Globus pallidus (tissue), 1 donor: ENCODE data around the gene PHTF2.

Experiments used
- DNase-seq: peaks from one replicate; pipeline ENCODE4 v3.0.0-alpha.2; 2015; ENCODE audit warnings: low spot score

The PHTF2 gene

DNA sequence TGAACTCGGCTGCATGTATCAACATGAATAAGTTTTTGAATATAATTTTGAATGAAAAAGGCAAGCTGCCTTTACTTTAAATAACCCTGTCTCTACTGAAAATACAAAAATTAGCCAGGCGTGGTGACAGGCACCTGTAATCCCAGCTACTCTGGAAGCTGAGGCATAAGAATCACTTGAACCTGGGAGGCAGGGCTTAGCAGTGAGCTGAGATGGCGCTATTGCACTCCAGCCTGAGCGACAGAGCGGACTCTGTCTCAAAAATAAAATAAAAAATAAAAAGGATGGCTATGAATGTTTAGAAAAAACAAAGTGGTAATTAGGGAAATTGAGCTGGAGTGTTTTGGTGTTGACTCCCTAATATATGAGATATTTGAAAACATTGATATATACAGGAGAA, 133.3 kb downstream of the PHTF2 start:
- no peak for DNase-seq

DNA sequence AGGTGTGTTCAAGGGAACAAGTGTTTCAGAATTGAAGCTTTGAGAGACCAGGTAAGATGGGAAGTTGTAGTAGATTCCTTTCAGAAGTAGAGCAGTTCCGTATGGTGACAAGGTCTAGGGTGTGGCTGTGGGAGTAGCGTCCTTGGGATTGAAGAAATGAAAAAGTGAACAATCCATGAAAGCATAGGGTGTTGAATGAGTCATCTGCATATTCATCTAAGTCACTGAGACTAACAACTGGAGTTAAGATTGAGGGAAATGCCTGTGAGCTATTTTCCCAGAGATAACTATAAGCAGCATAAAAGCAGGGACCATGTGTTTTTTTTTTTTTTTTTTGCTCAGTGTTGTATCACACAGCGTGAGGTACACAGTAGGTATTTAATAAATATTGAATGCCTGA, 134.8 kb downstream of the PHTF2 start:
- DNase-seq, result no peak

DNA sequence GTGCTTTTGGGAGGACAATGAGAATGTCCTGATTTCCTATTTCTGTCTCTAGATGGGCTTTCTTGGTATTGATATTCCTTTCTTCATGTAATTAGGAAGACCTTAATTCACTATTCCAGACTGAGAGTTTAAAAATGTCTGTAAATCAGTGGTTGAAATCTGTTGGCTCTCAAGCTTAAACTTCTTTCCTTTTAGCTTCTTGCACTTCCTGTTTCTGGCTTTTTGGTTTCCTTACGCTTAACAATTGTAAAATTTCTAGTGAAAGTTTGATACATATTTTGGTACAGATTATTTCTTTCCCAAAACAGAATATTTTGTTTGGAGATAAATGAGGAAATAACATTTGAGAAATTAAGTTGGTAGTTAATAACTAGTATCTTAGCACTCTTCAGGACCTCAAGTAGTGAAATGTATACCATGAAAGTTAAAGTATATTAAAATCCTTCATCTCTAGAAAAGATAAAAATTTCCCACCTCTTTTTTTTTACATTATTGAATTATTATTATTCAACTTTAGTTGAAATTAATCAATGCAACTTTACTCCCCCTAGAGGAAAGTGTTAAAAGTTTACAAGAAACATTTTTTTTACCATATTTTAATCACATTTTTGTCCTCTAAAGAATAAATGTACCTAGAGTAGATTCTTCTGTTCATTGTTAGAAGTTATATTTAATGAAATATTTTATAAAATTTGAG, 137.2 kb downstream of the PHTF2 start:
- no peak for DNase-seq

DNA sequence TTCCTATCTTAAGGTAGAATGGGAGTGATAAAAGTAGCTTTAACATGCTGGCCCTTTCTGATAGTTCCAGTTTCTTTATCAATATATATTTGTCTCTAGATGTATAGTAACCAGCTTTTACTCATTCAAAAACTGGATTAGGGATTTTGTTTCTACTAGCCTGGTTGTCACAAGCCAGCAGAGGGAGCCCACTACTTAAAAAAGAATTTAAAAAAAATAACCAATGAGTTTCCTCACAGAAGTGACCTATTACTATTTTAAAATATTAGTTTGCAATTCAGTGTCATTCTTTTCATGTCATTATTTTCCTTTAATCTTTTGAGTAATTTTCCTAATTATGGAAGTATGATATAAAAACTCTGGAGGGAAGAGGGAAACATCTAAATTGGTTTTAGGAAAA, 142.1 kb downstream of the PHTF2 start:
- peak; percentile 29 for DNase-seq

DNA sequence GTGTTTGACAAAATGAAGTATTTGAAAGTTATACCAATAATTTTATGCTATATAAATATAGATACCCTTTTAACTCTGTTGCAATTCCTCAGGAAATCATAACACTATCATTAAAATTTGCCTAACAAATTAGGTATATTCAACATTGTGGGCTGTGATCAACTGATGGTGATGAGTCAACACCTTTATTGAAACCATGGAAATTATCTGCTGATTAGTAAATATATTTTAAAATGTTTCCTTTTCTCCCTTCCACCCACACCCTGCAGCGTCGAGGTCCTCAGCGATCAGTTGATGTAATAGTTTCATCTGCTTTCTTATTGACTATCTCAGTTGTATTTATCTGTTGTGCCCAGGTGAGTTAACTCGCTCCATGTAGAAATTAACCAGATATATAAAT, 143.9 kb downstream of the PHTF2 start:
- DNase-seq, result no peak

DNA sequence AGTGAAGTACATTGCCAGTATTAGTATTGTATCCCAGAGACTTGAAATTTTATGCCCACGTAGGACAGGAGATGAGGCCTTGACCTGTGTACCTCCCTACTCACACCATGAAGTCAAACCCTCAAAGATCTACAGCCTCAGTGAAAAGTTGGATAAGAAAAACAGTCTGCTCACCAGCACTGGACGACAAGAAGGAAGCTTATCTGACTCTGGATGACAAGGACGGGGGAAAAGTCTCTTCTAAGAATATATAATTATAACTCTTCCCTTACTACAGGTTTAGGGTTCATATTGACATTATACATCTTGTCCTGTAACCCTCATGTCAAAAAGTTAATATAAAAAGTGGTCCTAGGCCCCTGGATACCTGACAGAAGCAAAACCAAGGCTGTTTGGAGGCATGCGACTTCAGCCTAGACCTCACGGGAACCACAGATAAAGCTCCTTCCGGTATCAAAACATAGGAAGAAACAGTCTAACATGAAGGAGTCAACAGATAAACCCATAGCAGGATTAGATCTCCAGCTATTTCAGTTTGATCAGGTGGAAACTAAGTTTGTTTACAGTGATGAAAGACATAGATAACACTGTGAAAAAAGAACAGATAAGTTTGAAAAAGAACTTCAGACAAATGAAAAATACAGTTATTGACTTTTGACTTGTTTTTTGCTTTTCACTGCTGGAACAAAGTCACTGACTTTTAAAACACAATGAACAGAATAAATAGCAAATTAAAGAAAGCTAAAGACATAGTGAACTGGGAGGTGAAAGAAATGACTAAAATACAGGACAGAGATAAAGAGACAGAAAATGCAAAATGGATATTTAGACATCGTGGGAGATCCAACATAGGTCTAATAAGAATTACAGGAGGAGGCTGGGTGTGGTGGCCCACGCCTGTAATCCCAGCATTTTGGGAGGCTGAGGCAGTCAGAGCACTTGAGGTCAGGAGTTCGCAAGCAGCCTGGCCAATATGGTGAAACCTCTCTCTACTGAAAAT, 145.9 kb downstream of the PHTF2 start:
- no peak for DNase-seq

DNA sequence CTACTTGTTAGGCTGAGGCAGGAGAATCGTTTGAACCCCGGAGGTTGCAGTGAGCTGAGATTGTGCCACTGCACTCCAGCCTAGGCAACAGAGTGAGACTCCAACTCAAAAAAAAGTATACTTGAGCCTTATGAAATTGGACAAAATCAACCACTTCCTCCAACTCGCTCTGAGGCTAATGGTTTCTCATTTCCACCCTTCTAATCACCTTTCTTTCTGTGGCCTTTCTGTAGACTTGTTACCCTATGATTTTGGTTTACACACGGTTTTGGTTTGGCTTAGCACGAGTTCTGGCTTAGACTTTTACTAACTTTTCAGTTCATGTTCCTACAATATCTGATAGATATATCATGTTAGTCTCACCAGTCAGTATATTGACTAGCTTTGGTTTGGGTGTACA, 152.0 kb downstream of the PHTF2 start:
- DNase-seq, result no peak

DNA sequence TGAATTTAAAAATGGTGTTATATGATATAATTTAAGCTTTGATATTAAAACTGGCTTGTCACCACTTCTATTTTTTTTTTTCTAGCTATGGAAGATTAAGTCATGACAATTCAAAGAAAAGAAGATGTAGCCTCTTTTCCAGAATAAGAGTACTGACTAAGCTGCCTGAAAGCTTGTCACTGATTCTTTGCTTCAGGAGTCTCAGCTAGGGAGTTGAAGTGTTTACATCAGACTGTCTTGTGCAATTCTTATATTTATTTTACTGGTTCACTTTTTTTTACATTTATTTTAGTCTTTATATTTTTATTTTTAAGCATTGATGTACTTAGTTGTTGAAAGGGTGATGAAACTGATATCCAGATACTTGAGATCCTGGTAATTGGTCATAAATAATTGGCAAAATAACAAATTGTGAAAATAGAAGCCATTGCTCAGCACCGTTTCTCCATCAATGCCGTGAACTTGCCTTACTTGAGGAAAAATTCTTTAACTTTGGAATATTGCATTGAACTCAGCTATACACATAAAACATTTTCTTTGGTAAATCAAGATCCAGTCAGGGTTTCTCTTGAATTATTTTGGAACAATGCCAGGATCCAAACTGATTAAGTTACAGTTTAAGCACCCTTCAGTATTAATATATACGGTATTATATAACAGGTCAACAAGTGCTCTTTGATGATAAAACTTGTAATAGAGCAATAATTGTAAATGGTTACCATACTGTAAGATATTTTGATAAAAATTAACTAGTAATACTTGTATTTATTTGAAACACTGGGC, 156.4 kb downstream of the PHTF2 start:
- no peak for DNase-seq

DNA sequence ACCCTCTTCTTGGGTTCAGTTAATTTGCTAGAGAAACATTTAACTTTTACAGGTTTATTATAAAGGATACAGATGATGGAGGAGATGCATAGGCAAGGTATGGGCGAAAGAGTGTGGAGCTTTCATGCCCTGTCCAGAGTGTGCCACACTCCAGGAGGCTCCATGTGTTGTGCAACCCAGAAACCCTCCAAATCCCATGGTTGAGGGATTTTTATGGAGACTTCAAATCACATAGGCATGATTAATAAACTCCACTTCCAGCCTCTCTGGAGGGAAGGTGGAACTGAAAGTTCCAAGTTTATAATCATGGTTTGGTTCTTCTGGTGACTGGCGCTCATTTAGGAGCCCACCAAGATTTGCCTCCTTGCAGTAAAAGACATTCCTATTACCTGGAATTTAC, 159.9 kb downstream of the PHTF2 start:
- DNase-seq, result no peak

DNA sequence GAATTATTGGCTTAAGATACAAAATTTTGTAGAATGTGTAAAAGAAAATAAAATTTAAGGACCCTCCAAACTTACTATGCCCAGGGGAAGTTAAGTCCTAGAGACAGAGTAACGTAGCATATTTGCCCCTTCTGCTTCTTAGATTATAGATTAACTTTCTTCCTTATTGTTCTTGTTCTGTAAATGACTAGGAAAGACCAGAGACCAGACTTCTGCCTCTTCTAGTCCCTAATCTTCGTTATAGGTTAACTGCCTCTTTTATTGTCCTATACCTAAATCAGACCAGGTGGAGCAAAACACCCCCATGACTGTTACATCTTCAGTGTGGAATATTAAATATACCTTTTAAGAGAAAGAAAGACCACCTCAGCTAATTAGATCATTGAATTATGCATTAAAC, 160.5 kb downstream of the PHTF2 start:
- no peak for DNase-seq

DNA sequence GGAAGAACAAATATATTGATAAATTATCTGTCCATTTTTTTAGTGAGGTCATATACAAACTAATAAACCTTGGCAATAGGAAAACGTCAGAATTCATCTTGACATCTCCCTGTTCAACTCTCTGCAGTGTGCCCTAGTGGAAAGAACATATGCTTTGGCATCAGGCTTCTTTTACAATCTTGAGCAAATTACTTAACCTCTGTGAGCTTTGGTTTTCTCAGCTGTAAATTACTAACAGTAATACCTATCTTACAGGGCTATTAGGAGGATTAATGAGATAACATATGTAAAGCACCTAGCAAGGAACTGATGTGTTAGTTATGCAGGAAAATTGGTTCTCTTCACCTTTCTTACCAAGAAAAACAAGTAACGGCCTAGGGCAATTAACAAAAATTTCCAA, 161.8 kb downstream of the PHTF2 start:
- DNase-seq, result no peak

DNA sequence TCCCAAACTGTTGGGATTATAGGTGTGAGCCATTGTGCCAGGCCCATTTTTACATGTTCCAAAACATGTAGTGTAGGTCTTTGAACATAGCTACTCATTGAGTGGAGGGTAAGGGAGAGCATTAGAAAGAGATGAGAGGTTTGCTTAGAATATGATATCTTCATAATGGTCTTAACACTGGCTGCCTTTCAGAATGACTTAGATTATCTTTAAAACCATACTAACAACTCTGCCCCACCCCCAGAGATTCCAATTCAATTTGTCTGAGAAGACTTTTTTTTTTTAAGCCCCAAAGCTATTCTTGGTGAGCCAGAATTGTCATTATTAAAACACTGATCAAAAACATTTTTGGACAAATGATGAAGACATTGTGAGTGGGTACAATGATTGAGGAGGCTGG, 168.9 kb downstream of the PHTF2 start:
- no peak for DNase-seq

DNA sequence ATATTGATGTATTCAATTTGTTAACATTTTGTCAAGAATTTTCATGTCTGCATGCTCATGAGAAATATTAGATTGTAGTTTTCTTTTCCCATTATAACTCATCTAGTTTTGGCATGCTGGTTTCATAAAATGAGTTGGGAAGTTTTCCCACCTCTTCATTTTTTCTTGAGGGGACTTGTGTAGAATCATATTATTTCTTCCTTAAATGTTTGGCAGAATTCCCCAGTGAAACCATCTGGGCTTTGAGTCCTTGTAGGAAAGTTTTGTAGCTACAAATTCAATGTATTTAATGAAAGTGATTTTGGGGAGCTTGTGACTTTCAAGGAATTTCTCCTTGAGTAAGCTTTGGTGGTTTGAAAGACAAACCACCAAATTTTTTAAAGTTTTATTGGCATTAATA, 173.2 kb downstream of the PHTF2 start:
- no peak for DNase-seq

DNA sequence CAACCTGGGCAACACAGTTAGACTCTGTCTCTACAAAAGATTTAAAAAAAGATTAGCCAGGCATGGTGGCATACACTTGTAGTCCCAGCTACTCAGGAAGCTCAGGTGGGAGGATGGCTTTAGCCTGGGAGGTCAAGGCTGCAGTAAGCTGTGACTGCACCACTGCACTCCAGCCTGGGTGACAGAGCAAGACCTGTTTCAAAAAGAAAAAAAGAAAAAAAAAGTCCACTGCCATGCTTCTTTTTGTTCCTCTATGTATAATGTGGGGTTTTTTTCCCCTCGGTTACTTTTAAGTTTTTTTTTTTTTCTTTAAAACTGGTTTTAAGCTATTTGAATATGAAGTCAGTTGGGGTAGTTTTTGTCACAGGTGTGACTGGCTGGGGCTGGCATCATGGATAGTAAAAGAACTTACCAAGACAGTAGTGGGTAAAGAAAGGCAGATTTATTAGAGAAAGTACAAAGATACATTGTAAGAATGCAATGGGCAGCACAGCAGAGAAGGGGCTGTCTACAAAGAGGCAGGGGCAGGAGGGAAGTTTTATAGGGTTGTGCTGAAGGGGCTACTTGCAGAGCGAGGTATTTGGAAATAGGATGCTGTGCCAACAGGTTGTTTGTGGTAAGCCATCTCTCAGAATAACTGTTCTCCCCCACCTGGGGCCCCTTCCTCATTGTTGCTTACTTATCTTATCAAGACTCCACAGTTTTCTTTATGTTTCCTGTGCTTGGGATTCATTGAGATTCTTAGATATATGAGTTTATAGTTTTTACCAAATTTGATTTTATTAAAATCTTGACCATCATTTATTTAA, 177.3 kb downstream of the PHTF2 start:
- DNase-seq, result no peak

DNA sequence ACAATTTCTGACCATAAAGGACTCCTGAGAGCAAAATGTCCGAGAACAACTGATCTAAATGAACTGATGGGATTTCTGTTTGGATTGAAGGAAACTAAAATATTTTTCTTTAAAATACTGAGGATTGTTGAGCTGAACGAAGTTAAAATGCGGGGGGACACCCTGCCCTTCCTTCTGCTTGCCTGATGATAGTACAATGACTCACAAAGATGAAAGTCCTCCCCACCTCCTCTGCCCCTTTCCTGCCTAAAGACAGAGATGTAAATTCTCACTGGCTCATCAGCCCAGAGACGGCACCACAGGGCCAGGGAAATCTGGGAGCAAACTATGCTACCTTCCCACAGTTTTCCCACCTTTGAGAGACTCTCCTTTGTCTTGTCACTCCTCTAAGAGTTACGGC, 180.6 kb downstream of the PHTF2 start:
- no peak for DNase-seq

DNA sequence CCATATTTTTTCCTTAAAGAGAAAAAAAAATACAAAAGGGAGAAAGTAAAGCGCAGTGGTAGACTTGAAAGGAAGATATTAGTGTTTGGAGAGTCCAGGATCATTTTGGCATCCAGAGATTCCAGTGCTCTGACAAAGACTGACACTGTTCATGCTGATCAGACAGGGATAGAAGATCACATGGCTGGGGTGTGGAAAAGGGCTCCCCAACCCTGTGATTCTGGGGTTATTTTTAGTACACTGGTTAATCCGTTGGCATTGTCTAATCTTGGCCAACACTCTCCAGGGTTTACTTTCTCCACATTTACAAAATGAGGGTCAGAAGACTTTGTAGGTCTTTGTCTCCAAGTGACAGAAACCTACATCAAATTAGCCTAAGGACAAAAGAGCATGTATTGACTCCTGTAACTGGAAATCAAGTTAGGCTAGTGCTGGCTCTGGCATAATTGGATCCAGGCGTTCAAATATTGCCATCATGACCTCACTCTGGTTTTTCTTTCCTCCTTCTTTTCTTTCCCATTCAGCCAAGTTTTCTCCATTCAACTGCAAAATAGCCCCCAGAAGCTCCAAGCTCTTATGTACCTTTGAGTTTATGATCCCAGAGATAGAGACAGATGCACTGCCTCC, 181.6 kb downstream of the PHTF2 start:
- no peak for DNase-seq

DNA sequence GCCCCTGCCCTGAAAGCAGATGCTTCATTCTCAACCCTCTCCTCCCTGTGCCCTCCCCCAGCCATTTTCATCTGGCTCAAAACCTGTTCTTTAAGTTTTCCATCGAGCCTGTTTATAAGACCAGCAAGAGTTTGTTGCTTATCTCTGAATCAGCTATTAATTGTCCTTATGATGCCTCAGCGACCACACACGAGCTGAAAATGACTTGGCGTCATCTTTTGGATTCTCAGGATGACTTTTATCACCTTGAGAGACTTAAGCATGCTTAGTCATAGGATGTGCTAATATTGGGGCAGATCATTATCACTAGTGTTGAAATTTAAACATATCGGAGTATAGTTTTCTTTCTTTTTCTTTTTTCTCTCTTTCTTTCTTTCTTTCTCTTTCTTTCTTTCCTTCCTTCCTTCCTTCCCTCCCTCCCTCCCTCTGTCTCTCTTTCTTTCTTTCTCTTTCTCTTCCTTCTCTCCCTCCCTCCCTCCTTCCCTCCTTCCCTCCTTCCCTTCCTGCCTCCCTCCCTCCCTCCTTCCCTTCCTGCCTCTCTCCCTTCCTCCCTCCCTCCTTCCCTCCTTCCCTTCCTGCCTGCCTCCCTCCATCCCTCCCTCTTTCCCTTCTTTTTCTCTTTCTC, 184.5 kb downstream of the PHTF2 start:
- no peak for DNase-seq

DNA sequence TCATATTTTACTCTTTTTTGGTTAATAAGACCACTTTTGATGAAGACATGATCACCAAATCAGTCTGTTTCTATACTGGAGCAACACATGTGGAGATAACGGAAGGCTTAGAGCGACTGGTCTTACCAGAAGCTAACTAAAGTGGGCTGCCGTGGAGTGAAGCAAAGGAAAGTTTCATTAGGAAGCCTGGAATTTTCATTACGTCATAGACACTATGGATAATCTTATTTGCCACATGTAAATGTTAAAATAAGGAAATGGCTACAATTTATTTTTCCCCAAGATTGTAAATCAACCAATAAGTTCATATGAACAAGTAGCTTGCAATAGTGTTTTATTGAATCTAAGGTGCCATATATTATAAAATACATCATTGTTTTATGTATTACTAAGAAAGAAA, 185.4 kb downstream of the PHTF2 start:
- DNase-seq, result no peak

DNA sequence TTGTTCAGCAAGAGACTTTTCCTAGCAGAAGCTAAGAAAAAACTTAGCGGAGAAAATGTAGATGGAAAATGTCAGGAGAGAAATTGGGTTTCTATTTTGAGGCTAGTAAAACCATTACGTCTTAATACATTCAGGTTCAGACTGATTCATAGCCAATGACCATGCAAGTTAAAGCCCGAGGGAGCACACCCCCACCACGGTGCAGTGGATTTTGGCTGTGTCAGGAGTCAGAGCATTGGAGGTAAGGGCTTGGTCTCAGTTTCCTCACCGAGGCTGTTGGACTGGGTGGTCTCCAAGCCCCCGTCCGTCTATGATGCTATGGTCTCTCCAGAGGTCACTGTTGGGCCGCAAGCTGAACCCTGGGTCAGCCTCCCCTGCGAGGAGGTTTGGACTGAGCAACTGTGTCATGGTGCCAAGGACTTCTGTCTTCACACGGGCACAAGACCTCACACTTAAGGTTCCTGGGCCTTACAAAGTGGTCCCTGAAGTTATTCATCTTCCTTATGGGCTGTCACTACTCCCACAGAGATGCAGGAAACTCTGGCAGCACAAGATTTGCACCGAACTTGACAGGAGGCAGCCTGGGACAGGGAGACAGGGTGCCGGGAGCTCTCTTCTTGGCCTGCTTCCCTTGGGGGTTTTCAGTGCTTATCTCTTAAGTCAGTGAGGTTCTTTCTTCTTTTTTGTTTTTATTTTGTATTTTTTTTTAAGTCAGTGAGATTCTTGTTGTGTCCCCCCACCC, 186.8 kb downstream of the PHTF2 start:
- no peak for DNase-seq

DNA sequence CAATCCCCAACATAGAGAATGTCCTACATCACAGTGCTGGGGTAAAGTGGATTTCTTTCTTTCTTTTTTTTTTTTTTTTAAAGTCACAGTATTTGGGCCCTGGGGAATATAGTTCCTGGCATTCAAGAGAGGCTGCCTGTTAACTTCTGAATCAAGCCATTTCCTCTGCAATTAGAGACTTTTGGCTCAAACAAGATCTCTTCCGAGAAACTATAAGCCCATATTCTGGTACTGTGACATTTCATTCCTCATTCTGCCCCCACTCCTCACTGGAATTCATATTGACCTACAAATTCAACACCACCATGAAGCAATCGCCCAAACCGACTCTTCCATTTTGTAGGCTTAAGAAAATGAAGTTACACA, 187.4 kb downstream of the PHTF2 start:
- no peak for DNase-seq
